ENCODE data around the gene VWF.
"Not testable (repeated sequence)": the region's sequence is repeated elsewhere in the genome, so short reads cannot be mapped to it uniquely, and the experiment has no call there.

VWF gene

GRCh38 chr12:6032726-6033125 lies 91.7 kb downstream of the VWF start:
- DNase-seq, result no peak

GRCh38 chr12:6031001-6031400 lies 93.5 kb downstream of the VWF start:
- DNase-seq, result no peak

GRCh38 chr12:6030081-6030480 lies 94.4 kb downstream of the VWF start:
- DNase-seq, result no peak

DNA sequence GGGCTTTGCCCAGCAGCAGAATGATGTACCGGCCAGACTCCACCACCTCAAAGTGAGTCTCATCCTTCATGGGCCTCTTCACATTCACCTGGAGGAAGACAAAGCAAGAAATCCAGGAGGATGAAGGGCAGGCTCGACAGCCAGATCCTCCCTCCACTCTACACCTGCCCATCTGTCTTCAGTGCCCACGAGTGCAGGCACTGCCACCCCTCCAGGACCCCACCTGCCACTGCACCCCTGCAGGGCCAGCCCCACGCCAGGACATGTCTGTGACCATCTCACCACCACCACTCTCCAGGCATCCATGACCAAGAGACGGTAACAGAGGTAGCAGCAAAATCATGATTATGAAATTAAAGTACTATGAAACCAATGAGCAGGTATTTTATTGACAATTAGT lies 95.1 kb downstream of the VWF start:
- DNase-seq, result no peak

DNA sequence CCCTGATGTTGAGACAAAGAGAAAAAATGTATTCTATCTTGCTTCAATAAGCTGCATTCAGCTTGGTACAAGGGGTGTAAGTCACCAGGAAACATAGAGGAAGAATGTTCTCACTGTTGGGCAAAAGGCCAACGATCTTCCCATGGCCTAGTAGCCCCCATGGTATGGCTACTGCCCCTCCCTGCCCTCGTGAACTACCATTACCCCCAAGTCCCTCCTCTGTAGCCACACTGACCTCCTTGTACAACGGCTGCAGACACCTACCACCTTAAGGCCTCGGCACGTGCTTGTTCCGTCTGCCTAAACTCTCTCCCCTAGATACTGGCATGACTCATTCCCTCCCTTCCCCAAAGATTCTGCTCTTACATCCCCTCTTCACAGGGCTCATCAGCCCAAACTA lies 97.5 kb downstream of the VWF start:
- DNase-seq, result no peak

GRCh38 chr12:6025703-6026298 lies 98.7 kb downstream of the VWF start:
- not testable (repeated sequence) for DNase-seq

GRCh38 chr12:6024066-6024465 lies 100.4 kb downstream of the VWF start:
- not testable (repeated sequence) for DNase-seq

DNA sequence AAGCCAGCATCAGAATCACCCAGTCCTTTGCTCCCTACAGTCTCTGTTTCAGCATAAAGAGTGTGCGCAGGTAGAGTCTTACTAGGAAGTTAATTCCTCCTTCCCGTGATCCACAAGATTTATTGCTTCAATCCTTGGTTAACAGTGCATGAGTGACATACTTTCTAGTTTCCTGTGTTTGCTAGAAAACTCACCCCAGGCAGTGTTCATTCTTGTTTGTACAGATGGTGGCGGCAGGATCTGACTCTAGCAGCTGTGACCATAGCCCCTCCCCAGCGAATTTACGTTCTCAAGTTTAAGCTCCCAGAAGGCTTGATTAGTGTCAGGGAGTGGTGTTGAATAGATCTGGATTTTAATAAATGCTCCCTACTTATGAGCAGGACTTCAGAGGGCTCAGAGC lies 103.5 kb downstream of the VWF start:
- no peak for DNase-seq

DNA sequence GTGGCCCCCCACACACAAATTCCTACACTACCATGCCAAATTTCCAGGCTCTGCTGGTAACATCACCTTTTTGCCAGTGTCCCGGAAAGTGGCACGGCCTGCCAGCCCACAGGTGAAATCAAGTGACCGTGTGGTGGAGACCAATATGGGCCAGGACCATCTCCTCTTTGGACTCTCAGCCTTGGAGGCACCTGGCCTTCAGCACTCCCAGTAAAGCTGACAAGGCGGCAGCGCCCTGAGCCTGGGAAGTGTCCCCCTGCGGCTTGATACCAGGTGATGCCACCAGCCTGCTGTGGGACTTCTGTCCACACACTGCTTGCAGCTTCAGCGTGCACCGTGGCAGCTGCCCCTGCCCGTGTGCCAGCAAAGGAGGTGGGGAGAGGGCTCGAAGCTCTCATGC lies 104.0 kb downstream of the VWF start:
- not testable (repeated sequence) for DNase-seq

DNA sequence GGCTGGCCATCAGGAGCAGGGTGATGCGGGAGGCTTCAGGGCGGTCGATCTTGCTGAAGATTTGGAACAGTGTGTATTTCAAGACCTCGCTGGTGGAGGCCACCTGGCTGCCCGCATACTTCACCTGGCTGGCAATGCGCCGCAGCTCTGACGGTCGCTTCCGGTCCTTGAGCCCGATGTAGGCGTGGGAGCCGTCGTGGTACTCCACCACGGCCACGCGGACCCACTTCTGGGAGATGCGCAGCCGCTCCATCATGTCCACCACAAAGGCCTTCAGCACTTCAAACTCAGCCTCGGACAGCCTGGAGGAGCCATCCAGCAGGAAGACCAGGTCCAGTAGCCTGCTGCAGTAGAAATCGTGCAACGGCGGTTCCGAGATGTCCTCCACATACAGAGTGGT lies 105.2 kb downstream of the VWF start:
- not testable (repeated sequence) for DNase-seq

DNA sequence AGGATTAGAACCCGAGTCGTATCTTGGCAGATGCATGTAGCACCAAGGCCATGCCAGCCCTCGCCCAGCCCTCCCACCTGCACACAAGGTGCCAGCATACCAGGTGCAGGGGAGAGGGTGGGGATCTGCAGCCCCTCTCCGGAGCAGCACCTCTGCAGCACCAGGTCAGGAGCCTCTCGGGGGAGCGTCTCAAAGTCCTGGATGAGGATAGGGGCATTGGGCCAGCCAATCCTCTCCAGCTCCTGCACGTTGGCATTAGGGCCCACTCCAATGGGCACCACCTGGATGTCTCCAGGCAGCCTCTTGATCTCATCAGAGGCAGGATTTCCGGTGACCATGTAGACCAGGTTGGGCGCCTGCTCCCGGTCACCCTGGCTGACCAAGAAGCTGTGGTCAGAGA lies 106.2 kb downstream of the VWF start:
- no peak for DNase-seq

DNA sequence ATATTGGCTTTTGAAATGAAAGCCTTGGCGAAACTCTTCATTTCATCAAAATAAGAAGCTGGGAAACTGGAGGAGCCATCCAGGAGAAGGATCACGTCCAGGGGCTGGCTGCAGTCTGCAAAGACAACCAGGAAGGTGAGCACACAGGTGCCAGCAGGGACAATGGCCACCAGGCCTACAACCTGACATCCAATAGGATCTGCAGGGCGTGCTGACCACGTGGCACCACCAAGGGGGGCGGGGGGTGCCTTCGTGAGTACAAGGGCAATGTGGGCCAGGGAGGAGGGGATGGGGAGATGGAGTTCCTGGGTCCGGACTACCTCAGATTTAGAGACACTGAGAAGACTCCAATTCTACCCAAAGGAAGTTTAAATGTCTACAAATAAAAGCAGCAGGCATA lies 107.7 kb downstream of the VWF start:
- DNase-seq, result no peak

GRCh38 chr12:6016004-6016403 lies 108.5 kb downstream of the VWF start:
- DNase-seq, result not testable (repeated sequence)

- not testable (repeated sequence) for DNase-seq
These were observed 109.2 kb downstream of the VWF start for GRCh38 chr12:6015271-6015670.

DNA sequence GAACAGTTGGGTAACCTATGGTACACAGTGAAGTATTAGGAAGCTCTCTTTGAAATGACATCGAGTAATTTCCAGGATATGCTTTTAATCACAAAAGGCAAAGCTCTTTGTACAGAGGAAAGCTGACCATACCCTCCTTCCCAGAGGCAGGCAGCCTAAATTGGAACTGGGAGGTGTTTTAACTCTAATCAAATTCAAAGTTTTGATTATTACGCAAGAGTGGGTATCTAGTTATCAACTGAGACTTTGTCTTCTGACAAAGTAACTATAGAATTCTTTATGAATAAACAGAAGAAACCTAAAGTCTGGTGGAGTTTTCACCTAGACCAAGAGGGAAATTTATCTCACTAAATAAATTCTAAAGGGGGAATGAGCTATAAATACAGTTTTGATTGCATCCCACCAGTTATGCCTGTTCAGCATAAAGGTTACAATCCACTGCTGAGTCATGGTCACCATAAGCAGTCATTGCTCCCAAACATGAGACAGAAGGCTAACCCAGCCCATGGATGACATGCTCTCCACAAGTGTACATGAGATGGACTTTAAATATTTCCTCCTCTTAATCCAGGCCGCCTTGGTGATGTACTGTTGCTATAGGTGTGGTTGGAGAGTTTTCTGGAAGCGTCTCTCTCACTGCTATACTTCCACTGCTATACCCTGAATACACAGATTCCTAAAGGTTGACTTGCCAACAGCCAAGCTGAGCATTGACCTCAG lies 113.7 kb downstream of the VWF start:
- not testable (repeated sequence) for DNase-seq

DNA sequence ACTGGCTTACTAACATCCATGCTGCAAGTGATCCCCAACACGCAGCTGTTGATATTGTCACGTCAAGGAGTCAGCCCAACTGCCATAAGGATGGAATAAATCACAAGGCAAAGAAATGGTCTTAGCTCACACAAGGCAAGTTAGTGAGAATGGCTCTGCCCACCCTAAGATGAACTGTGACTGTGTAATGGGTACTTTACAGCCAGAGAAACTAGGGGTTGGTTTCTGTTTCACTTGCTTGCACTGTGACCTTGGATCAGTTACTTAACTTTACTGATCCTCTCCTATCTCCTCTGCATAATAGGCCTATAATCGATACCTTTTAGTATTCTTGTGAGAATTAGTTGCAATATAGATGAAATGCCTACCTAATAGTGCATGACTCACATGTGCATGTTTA lies 127.2 kb downstream of the VWF start:
- no peak for DNase-seq

- DNase-seq, result no peak
These were observed 128.0 kb downstream of the VWF start for GRCh38 chr12:5996459-5996858.

- DNase-seq, result no peak
These were observed 134.8 kb downstream of the VWF start for GRCh38 chr12:5989621-5990020.

- peak; percentile 69 for DNase-seq
These were observed 135.8 kb downstream of the VWF start for GRCh38 chr12:5988659-5989116.

- DNase-seq, result no peak
These were observed 136.4 kb downstream of the VWF start for GRCh38 chr12:5988088-5988487.

GRCh38 chr12:5987573-5987972 lies 136.9 kb downstream of the VWF start:
- no peak for DNase-seq

DNA sequence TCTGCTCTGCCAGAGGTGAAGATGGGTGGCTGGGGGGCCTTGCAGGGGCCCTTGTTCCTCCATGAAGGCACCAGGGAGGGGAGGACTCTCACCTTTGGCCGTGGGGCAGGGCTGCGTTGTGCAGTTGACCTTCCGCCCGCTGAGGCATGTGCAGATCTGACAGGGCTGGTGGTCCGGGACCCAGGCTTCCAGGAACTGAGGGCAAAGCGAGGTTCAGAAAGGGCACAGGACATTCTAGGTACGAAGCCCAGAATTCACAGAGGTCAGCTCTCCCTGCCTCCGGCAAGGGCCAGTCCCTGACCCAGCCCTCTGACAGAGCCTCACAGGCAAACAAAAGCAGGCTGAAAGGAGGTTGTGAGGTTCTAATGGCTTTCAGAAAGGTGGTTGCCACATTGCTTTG lies 139.0 kb downstream of the VWF start:
- no peak for DNase-seq

- DNase-seq, result no peak
These were observed 139.6 kb downstream of the VWF start for GRCh38 chr12:5984873-5985272.

DNA sequence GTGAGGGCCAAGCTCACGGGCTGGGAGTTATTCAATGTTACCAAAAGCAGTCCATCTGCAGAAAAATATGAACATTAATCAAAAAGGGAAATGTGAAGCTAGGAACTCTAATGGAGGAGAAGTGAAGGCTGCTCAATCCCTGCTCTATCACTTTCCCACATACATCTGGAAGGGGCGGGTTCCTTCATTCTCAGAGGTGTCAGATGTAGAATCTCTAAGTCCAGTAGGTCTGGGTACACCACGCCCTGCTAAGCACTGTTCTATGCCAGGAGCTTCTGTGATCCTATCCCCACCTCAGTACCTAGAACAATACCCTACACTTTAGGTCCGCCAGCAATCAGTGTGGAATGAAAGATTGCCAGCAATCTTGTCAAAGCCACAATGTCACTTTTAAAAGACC lies 142.4 kb downstream of the VWF start:
- no peak for DNase-seq

DNA sequence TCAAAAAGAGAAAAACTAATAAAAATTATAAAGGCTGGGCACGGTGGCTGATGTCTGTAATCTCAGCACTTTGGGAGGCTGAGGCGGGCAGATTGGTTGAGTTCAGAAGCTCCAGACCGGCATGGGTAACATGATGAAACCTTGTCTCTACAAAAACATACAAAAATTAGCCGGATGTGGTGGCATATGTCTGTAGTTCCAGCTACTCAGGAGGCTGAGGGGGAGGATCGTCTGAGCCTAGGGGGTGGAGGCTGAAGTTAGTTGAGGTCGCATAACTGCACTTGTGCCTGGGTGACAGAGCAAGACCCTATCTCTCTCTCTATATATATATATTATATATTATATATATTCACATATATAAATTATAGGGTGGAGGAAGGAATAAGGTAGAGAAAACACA lies 146.9 kb downstream of the VWF start:
- DNase-seq, result no peak
